PFSK-1 (cell line): ENCODE data around the gene REC8.

Source experiments
- POLR2AphosphoS5 ChIP-seq: IDR thresholded peaks from 2 replicates; pipeline ENCODE4 v1.6.1; 2012; ENCODE audit warnings: low read depth, mild to moderate bottlenecking, control low read depth, low read length, moderate library complexity
- SIN3A ChIP-seq: IDR thresholded peaks from 2 replicates; pipeline ENCODE4 v1.6.1; 2012; ENCODE audit warnings: mild to moderate bottlenecking, low read length, moderate library complexity, borderline replicate concordance; ENCODE audit not compliant: insufficient read depth
- TAF1 ChIP-seq: IDR thresholded peaks from 2 replicates; pipeline ENCODE4 v1.6.1; 2012; ENCODE audit warnings: low read length, control low read depth, borderline replicate concordance; ENCODE audit not compliant: insufficient read depth
- TF ChIP-seq, protein P1 (sequence below), 2 experiments: IDR thresholded peaks; 2 replicates each; pipeline versions ENCODE4 v1.6.1 to v1.8.0; 2011 to 2012; ENCODE audit warnings: low read depth in 2 of 2, low read length in 2 of 2, control low read depth in 1 of 2, inconsistent platforms in 1 of 2, mild to moderate bottlenecking in 1 of 2, moderate library complexity in 1 of 2; ENCODE audit not compliant: insufficient read depth in 1 of 2

DNA sequence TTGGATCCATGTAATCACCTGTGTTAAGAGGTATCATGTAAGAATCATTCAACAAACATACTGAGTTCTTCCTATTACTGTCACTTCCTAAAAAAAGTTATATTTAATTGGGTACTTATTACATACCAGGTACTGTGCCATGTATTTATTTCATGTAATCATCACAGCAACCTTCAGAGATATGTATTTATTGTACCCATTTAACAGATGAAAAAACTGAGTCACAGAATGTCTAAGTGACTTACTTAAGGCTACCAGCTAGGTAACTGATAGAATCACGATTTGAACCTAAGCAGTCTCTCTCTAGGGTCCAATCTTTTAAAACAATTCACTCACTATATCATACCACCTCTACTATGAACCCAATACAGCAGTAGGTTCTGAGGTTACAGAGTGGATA, 27.4 kb upstream of the REC8 start:
- no peak for TF ChIP-seq POLR2AphosphoS5
- TF ChIP-seq, protein P1, sequence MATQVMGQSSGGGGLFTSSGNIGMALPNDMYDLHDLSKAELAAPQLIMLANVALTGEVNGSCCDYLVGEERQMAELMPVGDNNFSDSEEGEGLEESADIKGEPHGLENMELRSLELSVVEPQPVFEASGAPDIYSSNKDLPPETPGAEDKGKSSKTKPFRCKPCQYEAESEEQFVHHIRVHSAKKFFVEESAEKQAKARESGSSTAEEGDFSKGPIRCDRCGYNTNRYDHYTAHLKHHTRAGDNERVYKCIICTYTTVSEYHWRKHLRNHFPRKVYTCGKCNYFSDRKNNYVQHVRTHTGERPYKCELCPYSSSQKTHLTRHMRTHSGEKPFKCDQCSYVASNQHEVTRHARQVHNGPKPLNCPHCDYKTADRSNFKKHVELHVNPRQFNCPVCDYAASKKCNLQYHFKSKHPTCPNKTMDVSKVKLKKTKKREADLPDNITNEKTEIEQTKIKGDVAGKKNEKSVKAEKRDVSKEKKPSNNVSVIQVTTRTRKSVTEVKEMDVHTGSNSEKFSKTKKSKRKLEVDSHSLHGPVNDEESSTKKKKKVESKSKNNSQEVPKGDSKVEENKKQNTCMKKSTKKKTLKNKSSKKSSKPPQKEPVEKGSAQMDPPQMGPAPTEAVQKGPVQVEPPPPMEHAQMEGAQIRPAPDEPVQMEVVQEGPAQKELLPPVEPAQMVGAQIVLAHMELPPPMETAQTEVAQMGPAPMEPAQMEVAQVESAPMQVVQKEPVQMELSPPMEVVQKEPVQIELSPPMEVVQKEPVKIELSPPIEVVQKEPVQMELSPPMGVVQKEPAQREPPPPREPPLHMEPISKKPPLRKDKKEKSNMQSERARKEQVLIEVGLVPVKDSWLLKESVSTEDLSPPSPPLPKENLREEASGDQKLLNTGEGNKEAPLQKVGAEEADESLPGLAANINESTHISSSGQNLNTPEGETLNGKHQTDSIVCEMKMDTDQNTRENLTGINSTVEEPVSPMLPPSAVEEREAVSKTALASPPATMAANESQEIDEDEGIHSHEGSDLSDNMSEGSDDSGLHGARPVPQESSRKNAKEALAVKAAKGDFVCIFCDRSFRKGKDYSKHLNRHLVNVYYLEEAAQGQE (IDR thresholded peaks at IDR 0.05; ENCODE audit: insufficient read depth in 1 of 2, low read depth in 2 of 2, low read length in 2 of 2): no peak
- no peak for TF ChIP-seq SIN3A
- TF ChIP-seq TAF1: no peak
